Stimulated activated effector memory CD8-positive, alpha-beta T cell treated with anti-CD3 and anti-CD28 coated beads, Interleukin-12 subunit alpha, Interleukin-12 subunit beta, amount 100 ng/mL, for 72 hours (primary cell): ENCODE measurements around the gene KLK14.

ENCODE experiments used
- ATAC-seq: fragments of 150-1000 bp; cut with Tn5 transposase; 2 replicates; pipeline ENCODE4 v1.10.0; 2021
- DNase-seq, 2 donors: peaks; one replicate each; pipeline ENCODE4 v3.0.0; 2021 to 2022; ENCODE audit warnings: low spot score in 2 of 2
- H3K27ac Mint-ChIP-seq: one replicate; pipeline ENCODE4 v1.8.0; 2022; ENCODE audit warnings: mild to moderate bottlenecking, mixed read lengths
- H3K36me3 Mint-ChIP-seq: one replicate; pipeline ENCODE4 v1.8.0; 2022; ENCODE audit warnings: mild to moderate bottlenecking, mixed read lengths
- H3K4me1 Mint-ChIP-seq: one replicate; pipeline ENCODE4 v1.8.0; 2022; ENCODE audit warnings: mixed read lengths
- H3K4me3 Mint-ChIP-seq: one replicate; pipeline ENCODE4 v1.8.0; 2022; ENCODE audit warnings: mild to moderate bottlenecking, mixed read lengths
- H3K9me3 Mint-ChIP-seq: one replicate; pipeline ENCODE4 v1.8.0; 2022; ENCODE audit warnings: mixed read lengths

KLK14 gene, protein sequence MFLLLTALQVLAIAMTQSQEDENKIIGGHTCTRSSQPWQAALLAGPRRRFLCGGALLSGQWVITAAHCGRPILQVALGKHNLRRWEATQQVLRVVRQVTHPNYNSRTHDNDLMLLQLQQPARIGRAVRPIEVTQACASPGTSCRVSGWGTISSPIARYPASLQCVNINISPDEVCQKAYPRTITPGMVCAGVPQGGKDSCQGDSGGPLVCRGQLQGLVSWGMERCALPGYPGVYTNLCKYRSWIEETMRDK

DNA sequence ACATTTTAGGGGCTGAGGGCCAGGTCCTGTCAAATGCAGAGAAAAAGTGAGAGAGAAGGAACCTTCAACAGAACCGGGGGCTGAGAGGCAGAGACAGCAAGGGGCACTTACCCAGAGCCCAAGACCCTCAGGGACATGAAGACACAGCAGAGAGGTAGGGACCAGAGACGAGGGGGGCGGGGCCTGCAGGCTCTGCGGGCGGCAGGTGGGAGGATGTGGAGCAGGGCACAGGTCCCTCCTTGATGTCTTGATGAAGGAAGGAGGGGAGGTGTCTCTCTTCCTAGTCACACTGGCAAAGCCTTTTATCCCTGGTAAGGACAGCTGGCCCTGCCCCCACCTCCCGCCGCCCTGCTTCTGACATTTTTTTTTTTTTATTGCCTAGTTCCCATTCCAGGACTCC lies at the start of gene KLK14:
Gene KLK14 (minus strand): TSS at position 277 of the 400 bp plus-strand sequence. CDS start 273 bp downstream, at position 4.
- ATAC-seq (no peak), DNase-seq (no peak)
- no peak within 1 kb of the TSS for H3K4me3 Mint-ChIP-seq
- no peaks in the 10 kb centered on the region for H3K9me3 Mint-ChIP-seq
- H3K36me3 Mint-ChIP-seq, result no peaks in the 10 kb centered on the region
- no peak within 1 kb of the TSS for H3K27ac Mint-ChIP-seq
- H3K4me1 Mint-ChIP-seq, result peaks cover 12% of the 10 kb centered on the region

DNA sequence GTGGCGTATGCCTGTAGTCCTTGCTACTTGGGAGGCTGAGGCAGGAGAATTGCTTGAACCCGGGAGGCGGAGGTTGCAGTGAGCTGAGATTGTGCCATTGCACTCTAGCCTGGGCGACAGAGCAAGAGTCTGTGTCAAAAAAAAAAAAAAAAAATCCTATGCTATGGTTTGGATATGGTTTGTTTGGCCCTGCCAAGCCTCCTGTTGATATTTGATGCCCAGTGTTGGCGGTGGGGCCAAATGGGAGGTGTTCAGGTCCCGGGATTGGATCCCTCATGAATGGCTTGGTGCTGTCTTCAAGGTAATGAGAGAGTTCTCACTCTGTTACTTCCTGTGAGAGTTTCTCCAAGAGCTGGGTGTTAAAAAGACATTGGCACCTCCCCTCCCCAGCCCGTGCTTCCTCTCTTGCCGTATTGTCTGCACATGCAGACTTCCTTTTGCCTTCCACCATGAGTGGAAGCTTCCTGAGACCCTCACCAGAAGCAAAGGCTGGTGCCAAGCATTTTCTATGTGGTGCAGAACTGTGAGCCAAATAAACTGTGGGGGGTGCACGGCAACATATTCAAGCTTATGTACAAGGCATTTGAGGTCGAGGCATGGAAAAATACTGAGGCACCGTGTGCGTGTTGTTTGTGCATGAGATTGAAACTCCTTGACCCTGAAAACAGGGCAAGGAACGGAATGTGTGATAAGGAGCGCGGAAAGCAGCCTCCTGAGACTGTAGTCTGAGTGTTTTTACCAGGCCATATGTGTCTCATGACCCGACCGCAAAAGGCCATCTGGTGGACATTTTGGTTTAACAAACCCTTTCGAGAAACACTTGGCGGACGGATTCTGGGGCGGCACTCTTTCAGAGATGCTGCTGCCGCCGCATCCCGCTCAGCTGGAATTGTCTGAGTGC lies 49.3 kb upstream of the KLK14 start:
- DNase-seq (no peak), ATAC-seq (no peak)
- peaks cover 14% of the 10 kb centered on the region for H3K36me3 Mint-ChIP-seq
- peaks cover 71% of the 10 kb centered on the region for H3K4me1 Mint-ChIP-seq
- H3K4me3 Mint-ChIP-seq, result peak overlapping the region; percentile 38
- H3K27ac Mint-ChIP-seq, result peak overlapping the region; percentile 65
- no peaks in the 10 kb centered on the region for H3K9me3 Mint-ChIP-seq

DNA sequence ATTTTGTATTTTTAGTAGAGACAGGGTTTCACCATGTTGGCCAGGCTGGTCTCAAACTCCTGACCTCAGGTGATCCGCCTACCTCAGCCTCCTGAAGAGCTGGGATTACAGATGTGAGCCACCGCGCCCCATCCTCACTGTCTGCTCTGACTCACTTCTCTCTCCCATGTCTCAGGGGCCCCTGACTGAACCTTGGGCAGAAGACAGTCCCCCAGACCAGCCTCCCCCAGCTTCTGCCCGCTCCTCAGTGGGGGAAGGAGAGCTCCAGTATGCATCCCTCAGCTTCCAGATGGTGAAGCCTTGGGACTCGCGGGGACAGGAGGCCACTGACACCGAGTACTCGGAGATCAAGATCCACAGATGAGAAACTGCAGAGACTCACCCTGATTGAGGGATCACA lies 47.0 kb upstream of the KLK14 start:
- Mint-ChIP-seq H3K4me1 (peaks cover 72% of the 10 kb centered on the region), H3K4me3 (no peak overlapping the region)

DNA sequence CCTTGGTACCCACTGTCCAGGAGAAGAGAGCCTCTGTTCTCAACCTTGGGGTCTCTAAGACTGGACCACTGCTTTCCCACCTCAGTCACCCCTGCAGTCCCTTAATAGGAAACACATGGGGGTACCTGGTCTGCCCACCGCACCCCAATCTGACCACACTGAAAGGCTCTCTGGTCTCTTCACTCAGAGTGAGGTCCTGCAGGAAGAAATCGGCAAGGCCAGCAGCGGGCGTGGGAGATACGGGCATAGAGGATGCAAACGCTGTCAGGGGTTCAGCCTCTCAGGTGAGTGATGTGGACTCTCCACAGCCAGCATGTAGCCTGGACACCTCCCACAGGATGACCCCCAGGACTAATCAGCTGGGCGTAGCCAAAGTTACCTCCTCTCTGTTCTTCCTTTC lies 45.5 kb upstream of the KLK14 start:
- peak overlapping the region; percentile 61 for H3K27ac Mint-ChIP-seq
- H3K4me1 Mint-ChIP-seq, result peaks cover 85% of the 10 kb centered on the region
- H3K4me3 Mint-ChIP-seq, result peak overlapping the region; percentile 70
- H3K9me3 Mint-ChIP-seq, result no peaks in the 10 kb centered on the region
- H3K36me3 Mint-ChIP-seq, result peaks cover 19% of the 10 kb centered on the region
- DNase-seq (no peak), ATAC-seq (no peak)

More for the DNA sequence above, 47.0 kb upstream of the KLK14 start:
- no peak for ATAC-seq
- no peak for DNase-seq
- H3K9me3 Mint-ChIP-seq, result no peaks in the 10 kb centered on the region
- peak overlapping the region; percentile 23 for H3K27ac Mint-ChIP-seq
- H3K36me3 Mint-ChIP-seq, result peaks cover 19% of the 10 kb centered on the region

DNA sequence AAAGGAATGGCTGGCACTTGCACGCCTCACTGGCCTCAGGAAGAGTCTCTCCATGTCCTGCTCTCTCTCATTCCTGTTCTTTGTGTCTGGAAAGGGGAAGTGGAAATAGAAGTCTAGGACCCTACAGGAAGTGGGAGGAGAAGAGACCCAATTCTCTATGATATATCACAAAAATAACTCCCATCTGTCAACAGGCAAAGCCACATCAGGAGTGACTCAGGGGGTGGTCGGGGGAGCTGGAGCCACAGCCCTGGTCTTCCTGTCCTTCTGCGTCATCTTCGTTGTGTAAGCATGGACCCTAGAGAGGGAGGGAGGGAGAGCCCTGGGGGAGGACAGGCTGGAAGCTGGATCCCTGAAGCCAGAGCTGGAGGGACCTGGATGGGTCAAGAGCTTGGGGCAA lies 45.1 kb upstream of the KLK14 start:
- Mint-ChIP-seq H3K9me3 (no peaks in the 10 kb centered on the region), H3K27ac (peak overlapping the region; percentile 61), H3K36me3 (peaks cover 19% of the 10 kb centered on the region), H3K4me1 (peaks cover 85% of the 10 kb centered on the region), H3K4me3 (peak overlapping the region; percentile 70)
- ATAC-seq (peak; percentile 63), DNase-seq (no peak)

DNA sequence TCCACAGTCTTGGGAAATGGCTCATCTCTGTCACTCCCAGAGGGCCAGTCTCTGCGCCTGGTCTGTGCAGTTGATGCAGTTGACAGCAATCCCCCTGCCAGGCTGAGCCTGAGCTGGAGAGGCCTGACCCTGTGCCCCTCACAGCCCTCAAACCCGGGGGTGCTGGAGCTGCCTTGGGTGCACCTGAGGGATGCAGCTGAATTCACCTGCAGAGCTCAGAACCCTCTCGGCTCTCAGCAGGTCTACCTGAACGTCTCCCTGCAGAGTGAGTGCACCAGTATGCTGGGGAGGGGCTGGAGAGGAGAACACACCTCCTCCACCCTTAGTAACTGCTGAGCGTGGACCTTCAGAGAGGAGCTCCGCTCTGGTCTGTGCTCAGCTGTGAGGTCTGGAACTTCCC lies 44.3 kb upstream of the KLK14 start:
- Mint-ChIP-seq H3K9me3 (no peaks in the 10 kb centered on the region), H3K27ac (peak overlapping the region; percentile 61), H3K36me3 (peaks cover 19% of the 10 kb centered on the region), H3K4me3 (peak overlapping the region; percentile 70), H3K4me1 (peaks cover 85% of the 10 kb centered on the region)
- no peak for ATAC-seq
- no peak for DNase-seq

DNA sequence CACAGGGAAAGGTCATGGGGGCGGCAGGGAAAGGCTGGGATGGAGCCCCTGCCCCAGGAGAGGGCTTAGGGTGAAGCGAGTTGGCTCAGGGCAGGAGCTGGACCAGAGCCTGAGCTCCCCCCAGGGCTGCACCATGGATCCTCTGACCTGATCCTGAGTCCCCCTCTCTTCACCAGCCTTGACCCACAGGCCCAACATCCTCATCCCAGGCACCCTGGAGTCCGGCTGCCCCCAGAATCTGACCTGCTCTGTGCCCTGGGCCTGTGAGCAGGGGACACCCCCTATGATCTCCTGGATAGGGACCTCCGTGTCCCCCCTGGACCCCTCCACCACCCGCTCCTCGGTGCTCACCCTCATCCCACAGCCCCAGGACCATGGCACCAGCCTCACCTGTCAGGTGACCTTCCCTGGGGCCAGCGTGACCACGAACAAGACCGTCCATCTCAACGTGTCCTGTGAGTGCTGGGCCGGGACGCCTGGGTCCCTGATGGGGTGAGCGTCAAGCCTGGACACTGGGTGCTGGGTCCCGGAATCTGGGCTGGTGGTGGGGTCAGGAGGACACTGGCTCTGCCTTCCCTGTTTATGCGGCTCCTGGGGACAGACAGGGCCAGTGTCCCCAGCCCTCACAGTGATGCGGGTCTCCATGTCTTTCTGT lies 42.9 kb upstream of the KLK14 start:
- ATAC-seq (no peak), DNase-seq (no peak)
- H3K27ac Mint-ChIP-seq, result peak overlapping the region; percentile 92
- H3K4me3 Mint-ChIP-seq, result peak overlapping the region; percentile 70
- peaks cover 78% of the 10 kb centered on the region for H3K4me1 Mint-ChIP-seq
- peaks cover 12% of the 10 kb centered on the region for H3K36me3 Mint-ChIP-seq
- H3K9me3 Mint-ChIP-seq, result no peaks in the 10 kb centered on the region

DNA sequence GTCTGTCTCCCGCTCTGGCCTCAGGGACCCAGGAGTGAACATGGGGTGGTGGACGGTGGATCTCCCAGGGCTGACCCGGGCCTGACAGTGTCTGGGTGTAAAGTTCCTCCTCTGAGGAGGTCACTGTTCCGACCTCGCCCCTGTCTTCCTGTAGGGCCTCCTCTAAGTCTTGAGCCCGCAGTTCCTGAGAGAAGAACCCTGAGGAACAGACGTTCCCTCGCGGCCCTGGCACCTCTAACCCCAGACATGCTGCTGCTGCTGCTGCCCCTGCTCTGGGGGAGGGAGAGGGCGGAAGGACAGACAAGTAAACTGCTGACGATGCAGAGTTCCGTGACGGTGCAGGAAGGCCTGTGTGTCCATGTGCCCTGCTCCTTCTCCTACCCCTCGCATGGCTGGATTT lies 42.0 kb upstream of the KLK14 start, which contains the start of gene SIGLEC9:
Gene SIGLEC9 (plus strand): TSS at position 178 of the 400 bp plus-strand sequence. CDS start 69 bp downstream, at position 247.
- peaks cover 74% of the 10 kb centered on the region for H3K4me1 Mint-ChIP-seq
- no peaks in the 10 kb centered on the region for H3K9me3 Mint-ChIP-seq
- no peak for ATAC-seq
- peaks cover 8% of the 10 kb centered on the region for H3K36me3 Mint-ChIP-seq
- peak within 1 kb of the TSS; percentile 70 for H3K4me3 Mint-ChIP-seq
- DNase-seq, result no peak
- H3K27ac Mint-ChIP-seq, result peak within 1 kb of the TSS; percentile 92

DNA sequence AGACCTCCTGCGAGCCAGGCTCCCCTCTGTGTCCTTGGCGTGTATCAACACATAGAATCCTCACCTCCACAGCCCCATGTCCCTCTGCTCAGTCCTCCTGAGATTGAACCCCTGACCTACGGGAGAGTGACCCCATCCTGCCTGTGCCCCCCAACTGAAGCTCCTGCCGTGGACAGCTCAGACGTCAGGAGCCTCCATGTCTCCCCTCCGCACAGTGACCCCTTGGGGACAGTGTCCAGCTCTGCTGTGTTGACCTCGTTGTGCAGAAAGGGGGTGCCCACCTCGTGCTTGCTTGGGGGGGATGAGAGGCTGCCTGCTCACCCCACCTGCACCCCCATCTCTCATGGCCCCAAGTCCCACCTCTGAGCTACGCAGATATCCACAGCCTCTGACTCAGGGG lies 41.5 kb upstream of the KLK14 start:
- Mint-ChIP-seq H3K36me3 (peaks cover 5% of the 10 kb centered on the region), H3K27ac (peak overlapping the region; percentile 92), H3K4me1 (peaks cover 71% of the 10 kb centered on the region), H3K9me3 (no peaks in the 10 kb centered on the region), H3K4me3 (peak overlapping the region; percentile 70)
- ATAC-seq (no peak), DNase-seq (no peak)

DNA sequence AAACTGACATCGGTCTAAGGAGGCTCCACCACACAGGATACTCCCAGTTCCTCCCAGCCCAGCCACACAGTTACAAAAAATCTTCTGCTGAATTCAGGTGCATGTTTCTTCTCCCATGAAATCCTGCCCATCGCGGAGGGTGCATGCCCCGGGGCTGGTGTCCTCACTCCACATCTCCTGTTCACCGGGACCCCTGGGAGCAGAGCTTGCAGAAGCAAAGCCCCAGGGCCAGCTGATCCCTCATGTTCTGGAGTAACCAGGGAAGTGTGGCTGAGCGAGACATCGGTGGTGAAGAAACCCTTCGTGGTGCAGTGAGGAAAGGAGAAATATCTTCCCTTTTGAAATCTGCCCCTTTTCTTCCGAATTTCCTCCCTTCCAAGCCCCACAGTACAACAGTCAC lies 41.1 kb upstream of the KLK14 start:
- DNase-seq, result no peak

DNA sequence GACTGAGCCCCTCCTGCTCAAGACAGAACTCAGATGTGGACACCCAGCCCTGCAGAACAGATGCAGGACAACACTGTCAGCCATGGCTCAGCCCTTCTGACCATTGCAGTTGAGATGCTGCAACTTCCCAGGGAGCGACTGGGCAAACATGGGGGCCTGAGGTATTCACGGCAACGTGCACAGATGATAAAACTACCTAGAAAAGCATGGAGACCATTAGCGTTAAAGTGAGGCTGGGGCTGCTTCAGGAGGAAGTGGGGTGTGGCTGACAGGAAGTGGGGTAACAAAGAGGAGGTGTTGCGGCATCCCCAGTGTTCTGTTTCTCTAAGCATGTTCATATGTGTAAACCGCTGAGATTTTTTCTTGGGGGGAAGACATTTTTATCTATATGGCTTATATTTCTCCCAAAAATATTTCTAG lies 40.7 kb upstream of the KLK14 start:
- no peak for DNase-seq
- peak; percentile 72 for ATAC-seq
- Mint-ChIP-seq H3K4me1 (peaks cover 71% of the 10 kb centered on the region), H3K36me3 (peaks cover 5% of the 10 kb centered on the region), H3K4me3 (peak overlapping the region; percentile 70), H3K27ac (peak overlapping the region; percentile 53), H3K9me3 (no peaks in the 10 kb centered on the region)

More for the DNA sequence above, 41.1 kb upstream of the KLK14 start:
- H3K4me1 Mint-ChIP-seq, result peaks cover 74% of the 10 kb centered on the region
- H3K9me3 Mint-ChIP-seq, result no peaks in the 10 kb centered on the region
- peaks cover 5% of the 10 kb centered on the region for H3K36me3 Mint-ChIP-seq
- ATAC-seq, result no peak
- H3K4me3 Mint-ChIP-seq, result peak overlapping the region; percentile 70
- H3K27ac Mint-ChIP-seq, result peak overlapping the region; percentile 92

DNA sequence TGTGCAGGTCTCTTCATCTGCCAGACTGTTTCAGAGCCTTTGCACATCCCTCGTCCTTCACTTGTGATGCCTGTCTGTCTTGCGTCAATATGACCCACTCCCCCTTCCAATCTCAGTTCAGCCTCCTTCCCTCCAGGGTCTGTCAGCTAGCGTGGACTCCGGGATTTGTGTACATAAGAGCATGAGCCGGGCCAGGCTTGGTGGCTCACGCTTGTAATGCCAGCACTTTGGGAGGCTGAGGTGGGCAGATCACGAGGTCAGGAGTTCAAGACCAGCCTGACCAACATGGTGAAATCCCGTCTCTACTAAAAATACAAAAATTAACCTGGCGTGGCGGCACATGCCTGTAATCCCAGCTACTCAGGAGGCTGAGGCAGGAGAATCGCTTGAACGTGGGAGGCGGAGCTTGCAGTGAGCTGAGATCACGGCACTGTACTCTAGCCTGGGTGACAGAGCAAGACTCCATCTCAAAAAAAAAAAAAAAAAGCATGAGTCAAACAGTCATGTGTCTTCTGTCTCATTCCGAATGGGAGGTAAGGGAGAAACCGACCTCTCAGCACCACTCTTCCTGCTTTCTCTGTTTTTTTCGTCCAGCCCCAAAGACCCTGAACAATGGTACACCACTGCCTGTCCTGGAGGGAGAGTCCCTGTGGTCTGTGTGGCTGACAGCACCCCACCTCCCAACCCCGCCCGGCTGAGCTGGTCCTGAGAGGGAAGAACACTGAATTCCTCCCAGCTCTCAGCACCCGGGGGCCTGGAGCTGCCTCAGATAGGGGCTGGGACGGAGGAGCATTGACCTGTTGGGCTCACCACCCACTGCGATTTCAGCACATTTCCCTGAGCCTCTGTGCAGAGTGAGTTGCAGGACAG lies 39.7 kb upstream of the KLK14 start:
- Mint-ChIP-seq H3K36me3 (peaks cover 5% of the 10 kb centered on the region), H3K9me3 (no peaks in the 10 kb centered on the region), H3K4me1 (peaks cover 61% of the 10 kb centered on the region), H3K4me3 (peak overlapping the region; percentile 70), H3K27ac (peak overlapping the region; percentile 32)
- peak; percentile 45 for ATAC-seq
- no peak for DNase-seq

DNA sequence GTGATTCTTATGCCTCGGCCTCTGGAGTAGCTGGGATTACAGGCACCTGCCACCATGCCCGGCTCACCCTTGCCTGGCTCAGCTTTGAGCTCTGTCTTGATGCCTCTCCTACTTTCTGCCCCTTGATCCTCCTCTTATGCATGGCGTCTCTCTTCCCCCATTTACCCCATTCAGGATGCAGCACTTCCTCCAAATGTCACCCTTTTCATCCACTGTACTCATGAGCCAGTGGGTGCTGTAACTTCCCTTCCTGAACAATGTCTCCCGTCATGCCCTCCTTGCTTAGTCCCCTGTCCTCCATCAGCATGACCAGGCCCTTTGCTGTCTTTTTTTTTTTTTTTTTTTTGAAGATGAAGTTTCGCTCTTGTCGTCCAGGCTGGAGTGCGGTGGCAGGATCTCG lies 38.6 kb upstream of the KLK14 start:
- DNase-seq (no peak), ATAC-seq (no peak)
- Mint-ChIP-seq H3K4me3 (no peak overlapping the region), H3K4me1 (peaks cover 51% of the 10 kb centered on the region), H3K9me3 (no peaks in the 10 kb centered on the region), H3K36me3 (peaks cover 1% of the 10 kb centered on the region), H3K27ac (no peak overlapping the region)

DNA sequence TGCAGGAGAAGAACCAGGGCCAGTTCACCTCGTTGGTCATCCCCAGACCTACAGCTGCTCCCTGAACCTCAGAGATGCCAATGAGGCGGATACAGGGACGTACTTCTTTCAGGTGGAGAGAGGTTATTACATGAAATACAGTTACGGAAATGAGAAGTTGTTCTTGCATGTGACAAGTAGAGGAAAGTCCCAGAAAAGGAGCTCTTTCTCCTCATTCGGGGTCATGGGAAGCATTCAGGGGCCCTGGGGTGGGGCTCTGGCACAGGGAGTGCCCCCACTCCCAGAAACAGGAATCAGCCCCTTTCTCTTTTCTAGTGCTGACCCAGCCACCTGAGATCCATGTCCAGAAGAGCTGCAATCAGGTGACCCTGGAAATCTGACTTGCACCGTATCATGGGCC lies 37.5 kb upstream of the KLK14 start:
- ATAC-seq, result no peak
- Mint-ChIP-seq H3K36me3 (no peaks in the 10 kb centered on the region), H3K4me3 (no peak overlapping the region), H3K9me3 (no peaks in the 10 kb centered on the region), H3K4me1 (peaks cover 45% of the 10 kb centered on the region), H3K27ac (no peak overlapping the region)
- no peak for DNase-seq
